ENCODE results near the gene CCND3.
A peak's percentile ranks its signal among the peaks of the same experiment; 100 is the strongest.

CCND3 gene

GRCh38 chr6:41941280-41942066, at the start of gene CCND3:
CCND3 (minus strand) TSS chr6:41941808; CDS start chr6:41941649, 159 bp downstream.
- peak; percentile 76 for DNase-seq

DNA sequence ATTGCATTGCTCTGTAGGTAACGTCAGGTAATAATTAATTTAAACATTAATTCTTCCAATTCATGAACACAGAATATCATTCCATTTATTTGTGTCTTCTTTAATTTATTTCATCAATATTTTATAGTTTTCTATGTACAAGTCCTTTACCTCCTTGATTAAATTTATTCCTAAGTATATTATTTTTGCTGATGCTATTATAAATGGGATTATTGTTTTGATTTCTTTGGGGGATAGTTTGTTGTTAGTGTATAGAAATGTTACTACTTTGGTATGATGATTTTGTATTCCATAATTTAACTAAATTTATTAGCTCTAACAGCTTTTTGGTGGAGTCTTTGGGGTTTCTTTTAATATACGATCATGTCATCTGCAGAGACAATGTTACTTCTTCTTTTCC, 44.7 kb upstream of the CCND3 start:
- DNase-seq, result no peak

DNA sequence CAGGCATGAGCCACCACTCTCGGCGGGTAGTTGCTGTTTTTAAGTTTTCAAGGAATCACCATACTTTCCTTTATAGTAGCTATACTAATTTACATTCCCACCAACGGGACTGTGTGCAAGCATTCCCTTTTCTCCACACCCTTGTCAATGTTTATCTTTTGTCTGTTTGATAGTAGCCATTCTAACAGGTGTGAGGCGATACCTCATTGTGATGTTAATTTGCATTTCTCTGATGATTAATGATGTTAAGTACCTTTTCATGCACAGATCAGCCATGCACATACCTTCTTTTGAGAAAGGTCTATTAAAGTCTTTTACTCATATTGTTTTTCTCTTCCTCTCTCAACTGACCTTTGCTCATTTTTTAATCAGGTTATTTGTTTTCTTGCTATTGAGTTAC, 43.0 kb upstream of the CCND3 start:
- DNase-seq, result no peak

DNA sequence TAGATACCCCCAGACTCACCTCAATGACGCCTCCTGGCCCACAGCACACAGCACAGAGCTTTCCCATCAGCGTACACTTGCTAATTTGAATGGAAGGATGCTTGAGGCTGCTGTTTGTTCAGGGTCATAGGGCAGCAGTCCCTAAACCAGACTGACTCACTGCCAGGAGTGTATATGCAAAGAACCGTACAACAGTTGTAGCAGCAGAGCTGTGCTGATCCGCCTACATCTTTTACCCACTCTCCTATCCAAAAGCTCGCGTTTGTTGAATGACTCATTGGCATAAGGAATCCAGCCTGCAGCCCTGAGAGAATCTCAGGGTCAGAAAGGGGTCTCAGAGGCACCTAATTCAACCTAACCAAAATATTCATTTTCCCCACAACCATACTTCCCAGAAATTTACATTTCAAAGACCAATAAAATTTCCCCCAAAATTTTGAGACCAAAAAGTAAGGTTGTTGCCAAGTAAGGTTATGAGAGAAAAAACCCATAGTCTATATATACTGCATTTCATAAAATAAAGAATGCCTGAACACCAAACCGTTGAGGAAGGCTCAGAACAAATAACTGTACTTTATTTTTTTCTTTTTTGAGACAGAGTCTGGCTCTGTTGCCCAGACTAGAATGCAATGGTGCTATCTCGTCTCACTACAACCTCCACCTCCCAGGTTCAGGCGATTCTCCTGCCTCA, 35.3 kb upstream of the CCND3 start:
- no peak for DNase-seq

GRCh38 chr6:41975276-41975675, 33.7 kb upstream of the CCND3 start:
- DNase-seq, result no peak

DNA sequence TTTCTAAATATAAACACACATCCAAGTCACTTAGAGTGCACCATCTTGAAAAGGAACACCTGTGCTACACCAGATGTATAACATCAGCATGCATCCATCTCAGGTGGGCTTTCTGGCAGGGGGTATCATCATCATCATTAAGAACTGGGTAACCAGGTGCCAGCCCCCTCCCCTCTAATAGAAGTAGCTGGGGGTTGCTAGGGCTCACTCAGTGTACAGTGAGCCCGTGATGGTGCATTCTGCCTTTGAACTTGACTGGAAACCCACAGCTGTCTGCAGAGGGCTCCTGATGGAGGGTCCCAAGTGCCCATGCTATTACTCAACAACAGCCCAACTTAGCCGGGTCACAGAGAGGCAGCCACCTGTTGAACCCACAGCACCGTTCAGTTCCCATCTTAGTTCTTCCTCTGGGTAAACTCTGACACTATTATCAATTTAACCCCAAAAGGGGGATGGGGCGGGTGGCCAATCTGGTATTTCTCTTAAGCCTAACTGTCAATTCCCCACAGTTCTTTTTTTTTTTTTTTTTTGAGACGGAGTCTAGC, 32.7 kb upstream of the CCND3 start:
- DNase-seq, result no peak

DNA sequence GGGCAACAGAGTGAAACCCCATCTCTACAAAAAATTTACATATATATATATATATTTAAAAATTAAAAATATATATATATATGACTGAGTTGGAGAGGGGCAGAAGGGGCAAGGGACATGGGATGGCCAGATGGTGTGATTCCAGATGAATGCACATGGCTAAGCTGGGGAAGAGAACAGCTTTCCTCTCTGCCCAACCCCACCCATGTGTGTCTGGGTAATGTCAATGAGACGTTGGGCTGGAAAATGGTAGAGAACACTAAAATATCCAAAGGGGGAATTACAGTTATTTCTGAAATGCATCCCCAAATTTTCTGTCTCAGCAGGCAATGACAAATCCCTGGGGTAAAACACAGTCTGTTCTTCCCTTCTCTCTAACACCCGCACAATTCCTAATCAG, 31.2 kb upstream of the CCND3 start:
- DNase-seq, result no peak

DNA sequence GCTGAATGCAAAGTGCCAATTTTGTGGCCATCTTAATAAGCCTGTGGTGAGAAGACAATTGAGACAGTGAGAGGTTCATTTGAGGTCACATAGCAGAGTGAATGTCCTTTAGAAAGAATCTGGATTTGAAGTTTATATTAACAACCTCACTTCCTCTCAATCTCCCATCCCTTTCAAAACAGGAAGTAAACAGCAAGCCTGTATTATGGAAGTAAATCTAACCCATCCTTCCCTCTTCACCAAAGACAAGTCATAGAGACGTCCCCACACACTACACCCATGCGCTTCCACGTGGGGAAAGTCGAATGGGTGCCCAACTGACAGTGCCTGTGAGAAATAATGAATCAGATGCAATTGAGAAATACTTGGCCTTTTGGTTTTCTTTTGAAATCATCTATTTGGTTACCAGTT, 28.8 kb upstream of the CCND3 start:
- no peak for DNase-seq

- DNase-seq, result no peak
These were observed 26.0 kb upstream of the CCND3 start for GRCh38 chr6:41967312-41968287.

DNA sequence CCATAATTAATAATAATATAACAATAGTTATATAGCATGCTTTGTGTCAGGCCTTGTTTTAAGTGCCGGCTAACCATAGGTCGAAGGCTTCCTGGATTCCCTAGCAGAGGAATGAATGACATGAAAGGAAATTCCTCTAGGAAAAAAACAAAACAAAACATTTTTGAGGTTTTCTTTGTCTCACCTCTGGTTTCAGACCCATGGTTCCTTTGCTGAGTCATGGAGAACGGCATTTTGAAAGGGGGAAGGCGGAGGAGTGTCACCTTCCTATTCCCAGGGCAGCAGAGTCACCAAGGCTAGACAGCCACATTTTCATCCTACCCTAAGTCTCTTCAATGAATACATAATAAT, 25.3 kb upstream of the CCND3 start:
- no peak for DNase-seq

GRCh38 chr6:41966214-41966920, 24.8 kb upstream of the CCND3 start:
- DNase-seq, result no peak

DNA sequence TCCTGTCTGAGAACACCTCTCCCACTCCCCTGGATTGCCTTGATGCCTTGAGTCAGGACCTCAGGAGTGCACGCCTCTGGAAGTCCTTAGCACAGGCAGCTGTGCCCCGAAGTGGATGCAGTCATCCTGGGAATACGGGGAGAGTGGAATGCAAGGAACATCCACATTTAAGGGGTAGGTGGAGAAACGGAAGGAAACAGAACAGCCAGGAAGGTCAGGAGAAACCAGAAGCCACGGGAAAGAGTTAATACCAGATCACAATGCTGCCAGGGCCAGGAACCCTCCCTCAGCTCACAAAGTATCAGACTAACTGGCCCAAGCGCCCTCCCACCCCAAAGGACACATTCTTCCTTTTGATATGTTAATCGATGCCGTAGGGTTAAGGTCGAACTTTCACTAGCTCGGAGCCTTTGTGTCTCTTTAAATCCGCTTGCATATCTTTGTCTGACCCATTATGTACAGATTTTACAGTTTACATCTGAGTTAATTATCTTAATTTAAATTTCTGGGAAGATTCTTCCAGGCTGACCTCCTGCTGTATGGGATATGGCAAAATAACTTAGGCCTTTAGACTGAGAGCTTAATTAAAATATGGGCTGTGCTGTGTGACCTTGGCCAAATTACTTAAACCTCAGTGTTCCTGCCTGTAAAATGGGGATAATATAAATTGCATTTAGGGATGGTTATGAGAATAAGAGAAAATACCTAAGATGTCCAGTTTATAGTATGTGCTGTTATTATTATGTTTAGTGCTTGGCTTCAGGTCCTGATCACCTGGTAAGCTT, 24.0 kb upstream of the CCND3 start:
- DNase-seq, result no peak

GRCh38 chr6:41964201-41964887, 22.7 kb upstream of the CCND3 start:
- DNase-seq, result no peak

GRCh38 chr6:41963371-41963770, 21.8 kb upstream of the CCND3 start:
- DNase-seq, result no peak

GRCh38 chr6:41960028-41960427, 18.4 kb upstream of the CCND3 start:
- no peak for DNase-seq

DNA sequence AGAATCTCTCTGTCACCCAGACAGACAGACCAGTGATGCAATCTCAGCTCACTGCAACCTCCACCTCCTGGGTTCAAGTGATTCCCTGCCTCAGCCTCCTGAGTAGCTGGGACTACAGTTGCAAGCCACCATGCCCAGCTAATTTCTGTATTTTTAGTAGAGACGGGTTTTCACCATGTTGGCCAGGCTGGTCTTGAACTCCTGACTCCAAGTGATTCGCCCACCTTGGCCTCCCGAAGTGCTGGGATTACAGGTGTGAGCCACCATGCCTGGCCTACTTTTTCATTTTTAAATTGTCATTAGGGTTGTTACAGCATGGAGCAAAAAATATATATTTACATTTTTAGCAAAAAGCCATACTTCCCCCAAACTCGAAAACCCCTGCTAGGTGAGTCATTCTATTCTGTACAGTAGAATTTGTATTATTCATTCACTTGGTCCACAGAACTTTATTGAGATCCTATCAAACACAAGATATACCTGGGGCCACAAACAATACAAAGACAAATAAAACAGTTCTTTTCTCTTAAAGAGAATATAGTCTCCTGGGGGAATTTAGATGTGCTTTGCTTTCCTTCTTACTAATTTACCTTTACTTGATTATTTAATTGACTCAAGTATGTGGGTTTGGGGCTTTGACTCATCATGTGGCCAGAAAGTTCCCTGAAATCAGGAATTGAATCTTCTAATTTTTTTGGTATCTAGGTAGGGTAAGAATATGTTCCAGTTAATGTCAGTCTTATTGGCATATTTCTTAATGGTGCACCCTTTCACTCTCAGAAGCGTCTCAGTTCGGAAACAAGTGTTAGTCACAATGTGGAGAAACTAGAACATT, 16.6 kb upstream of the CCND3 start:
- DNase-seq, result no peak

DNA sequence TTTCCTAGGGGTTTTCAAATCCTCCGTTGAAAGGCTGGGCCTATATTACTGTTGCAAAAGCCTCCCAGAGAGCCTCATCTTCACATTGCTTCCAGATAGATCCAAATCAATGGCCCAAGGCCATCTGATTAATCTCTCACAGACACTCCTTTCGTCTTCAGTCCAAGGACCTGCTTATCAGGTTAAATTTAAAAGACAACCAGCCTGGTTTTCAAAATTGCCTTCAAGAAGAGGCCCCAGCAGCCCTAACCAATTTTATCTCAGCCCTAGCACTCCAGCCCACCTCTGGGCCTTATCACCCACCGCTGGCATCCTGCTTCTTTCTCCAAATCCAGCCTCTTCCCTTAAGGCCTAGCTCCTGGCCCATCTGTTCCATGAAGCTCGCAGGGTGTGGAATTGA, 15.5 kb upstream of the CCND3 start:
- no peak for DNase-seq

GRCh38 chr6:41955412-41955811, 13.8 kb upstream of the CCND3 start:
- DNase-seq, result no peak

DNA sequence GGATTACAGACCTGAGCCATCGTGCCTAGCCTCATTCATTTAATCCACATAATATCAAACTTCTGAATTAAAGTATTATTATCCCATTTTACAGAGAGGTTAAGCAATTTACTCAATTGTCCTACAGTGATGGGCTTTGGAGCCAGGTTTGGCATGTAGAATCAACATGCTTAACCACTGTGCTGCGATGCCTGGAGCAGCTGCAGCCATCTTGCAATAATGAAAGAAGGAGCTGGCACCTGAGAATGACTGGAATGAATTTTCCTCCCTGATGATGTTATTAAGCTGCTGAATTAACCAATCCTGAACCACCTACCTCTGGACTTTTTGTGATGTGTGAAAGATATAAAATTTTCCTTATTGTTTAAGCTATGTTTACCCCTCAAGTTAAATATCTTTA, 13.1 kb upstream of the CCND3 start:
- DNase-seq, result no peak

DNA sequence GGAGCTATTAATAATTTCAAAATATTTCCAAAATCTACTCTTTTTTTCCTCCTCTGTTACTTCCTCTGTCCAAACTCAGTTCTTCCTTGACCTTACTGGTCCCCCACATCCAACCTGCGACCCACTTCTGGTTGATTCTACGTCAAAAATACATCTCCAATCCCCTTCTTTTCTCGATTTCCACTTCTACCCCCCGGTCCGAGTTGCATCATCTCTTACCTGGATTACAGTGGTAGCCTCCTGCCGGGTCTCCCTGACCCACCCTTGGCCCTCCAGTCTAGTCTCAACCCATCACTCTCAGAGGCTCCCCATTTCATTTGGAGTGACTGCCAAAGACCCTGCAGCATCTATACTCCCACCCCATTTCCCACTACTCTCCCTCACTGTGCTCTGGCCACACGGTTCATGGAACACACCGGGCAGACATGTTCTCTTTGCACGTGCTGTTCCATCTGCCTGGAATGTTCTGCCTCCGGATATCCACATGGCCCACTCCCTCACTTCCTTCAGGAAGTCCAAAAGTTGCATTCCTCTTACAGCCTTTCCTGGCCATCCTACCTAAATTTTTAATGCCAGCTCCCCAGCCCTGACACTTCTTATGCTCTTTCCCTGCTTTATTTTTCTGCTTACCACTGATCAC, 6.1 kb upstream of the CCND3 start:
- DNase-seq, result no peak

Data from NCI-H2227 treated with DMSO at 0.1 percent for 48 hours (cell line).